ENCODE data around the gene USP1.

The USP1 gene

GRCh38 chr1:62481681-62482080, 44.8 kb downstream of the USP1 start:
- DNase-seq (ENCODE audit: extremely low spot score, insufficient read length, low read depth) (no peak), FAIRE-seq (no peak)

DNA sequence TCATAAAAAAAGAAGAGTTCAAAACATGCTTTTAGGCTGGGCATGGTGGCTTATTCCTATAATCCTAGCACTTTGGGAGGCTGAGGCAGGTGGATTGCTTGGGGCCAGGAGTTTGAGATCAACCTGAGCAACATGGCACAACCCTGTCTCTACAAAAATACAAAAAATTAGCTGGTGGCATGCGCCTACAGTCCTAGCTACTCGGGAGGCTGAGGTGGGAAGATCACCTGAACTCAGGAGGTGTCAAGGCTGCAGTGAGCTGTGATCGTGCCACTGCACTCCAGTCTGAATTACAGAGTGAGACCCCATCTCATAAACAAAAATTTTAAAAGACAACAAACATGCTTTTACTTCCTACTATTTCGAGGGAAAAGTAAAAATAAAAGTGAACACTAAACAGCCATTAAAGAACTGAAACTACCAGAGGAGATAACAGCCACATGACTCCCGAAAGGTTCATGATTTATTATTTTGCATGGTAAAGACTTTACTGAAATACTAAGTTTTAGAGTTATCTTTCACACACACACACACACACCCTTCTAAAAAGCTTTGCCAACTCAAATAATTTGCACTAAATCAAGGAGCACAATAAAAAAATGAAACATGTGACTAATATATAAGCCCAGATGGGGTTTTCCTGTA, 48.1 kb downstream of the USP1 start:
- FAIRE-seq (peak; percentile 58), DNase-seq (ENCODE audit: extremely low spot score, insufficient read length, low read depth) (no peak)

DNA sequence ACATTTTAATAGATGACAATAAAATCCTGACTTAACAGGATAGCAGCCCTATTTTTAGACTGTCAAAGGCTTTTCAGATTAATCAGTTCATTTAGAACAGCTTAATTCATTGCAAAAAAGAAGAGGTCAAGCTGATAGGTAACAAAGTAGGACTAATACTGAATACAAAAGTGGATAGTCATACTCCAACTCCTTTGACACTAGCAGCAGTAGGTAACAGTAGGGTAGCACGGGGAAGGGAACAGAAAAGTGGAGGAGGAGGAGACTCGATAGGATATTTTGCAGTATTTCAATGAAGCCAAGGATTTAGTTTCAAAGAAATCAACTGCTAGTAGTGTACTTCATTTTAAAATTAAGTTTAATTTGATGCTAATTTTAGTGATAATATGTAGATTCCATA, 51.1 kb downstream of the USP1 start:
- FAIRE-seq = no peak
- DNase-seq (ENCODE audit: extremely low spot score, insufficient read length, low read depth) = no peak

DNA sequence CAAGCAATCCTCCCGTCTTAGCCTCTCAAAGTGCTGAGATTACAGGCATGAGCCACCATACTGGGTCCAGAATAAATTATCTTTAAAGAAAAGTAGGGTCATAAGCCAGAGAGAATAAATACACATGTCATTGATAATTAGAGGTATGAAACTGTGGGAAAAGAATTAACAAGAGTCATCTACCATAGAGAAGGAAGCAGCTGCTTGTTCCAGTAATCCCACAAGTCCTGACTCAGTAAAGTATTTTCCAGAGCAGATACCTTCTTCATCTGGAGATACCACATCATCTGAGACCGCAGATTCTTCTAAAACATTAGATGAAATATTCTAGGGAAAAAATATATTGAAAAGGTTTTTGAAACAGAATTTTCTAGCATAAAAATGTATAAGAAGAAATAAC, 55.7 kb downstream of the USP1 start:
- no peak for FAIRE-seq
- DNase-seq (ENCODE audit: extremely low spot score, insufficient read length, low read depth) = no peak

DNA sequence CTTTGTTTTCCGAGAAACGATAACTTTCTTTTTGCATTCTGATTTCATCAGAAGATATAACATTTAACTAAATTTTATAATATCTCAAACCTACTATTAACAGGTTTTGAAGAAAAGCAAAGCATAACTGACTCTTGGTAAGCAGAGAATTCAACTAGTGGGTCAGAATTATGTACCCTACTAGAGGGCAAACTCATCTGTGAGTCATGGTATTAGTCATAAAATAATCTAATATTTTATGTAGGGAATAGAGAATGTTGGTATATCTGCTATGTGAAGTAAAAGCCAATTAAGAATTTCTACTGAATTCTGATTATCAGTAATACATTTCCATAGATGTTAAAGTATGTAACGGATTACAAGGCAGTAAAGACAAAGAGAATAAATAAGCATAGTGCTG, 56.8 kb downstream of the USP1 start:
- FAIRE-seq = no peak
- DNase-seq (ENCODE audit: extremely low spot score, insufficient read length, low read depth) = no peak

GRCh38 chr1:62494137-62494536, 57.3 kb downstream of the USP1 start:
- FAIRE-seq (no peak), DNase-seq (ENCODE audit: extremely low spot score, insufficient read length, low read depth) (no peak)

DNA sequence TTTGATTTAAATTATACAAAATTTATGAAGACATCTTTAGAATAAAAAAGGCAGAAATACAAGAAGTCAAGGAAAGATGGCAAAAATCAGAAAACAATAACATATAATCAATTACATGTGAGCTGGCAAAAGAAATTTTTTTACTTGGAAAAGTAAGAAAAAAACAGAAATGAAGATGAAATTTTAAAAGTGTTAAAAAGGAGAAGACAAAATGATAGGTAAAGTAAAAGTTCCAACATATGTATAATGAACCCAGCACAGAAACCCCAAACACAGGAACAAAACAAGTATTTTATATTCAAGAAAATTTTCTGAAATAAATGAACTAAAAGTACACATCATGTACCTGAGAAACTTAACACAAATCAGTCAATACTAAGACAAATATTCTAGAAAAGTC, 63.4 kb downstream of the USP1 start:
- DNase-seq (ENCODE audit: extremely low spot score, insufficient read length, low read depth) (no peak), FAIRE-seq (no peak)

Data from GM18507 (cell line).